H9 (cell line): ENCODE results near the gene HMGXB4. TPM values are rescaled to one million over a fixed set of nuclear protein-coding genes. Genes with fewer than 3 reads are reported as not detected.

Source experiments
- DNase-seq: peaks from one replicate; pipeline ENCODE4 v3.0.0-alpha.2; 2017
- H2AFZ ChIP-seq: one replicate; pipeline ENCODE4 v1.6.1; 2013; ENCODE audit warnings: mild to moderate bottlenecking, low read length, control low read depth, moderate library complexity
- H2AK5ac ChIP-seq: 2 replicates; pipeline ENCODE4 v1.6.1; 2013; ENCODE audit warnings: low read length, control low read depth, mixed read lengths; ENCODE audit not compliant: insufficient read length
- H2BK120ac ChIP-seq: one replicate; pipeline ENCODE4 v1.6.1; 2013; ENCODE audit warnings: low read depth, mild to moderate bottlenecking, low read length, control low read depth, inconsistent platforms; ENCODE audit not compliant: poor library complexity, severe bottlenecking
- H2BK12ac ChIP-seq: 2 replicates; pipeline ENCODE4 v1.6.1; 2013; ENCODE audit warnings: low read length, control low read depth, mixed read lengths, low read depth; ENCODE audit not compliant: insufficient read length
- H2BK15ac ChIP-seq: 2 replicates; pipeline ENCODE4 v1.6.1; 2013; ENCODE audit warnings: low read depth, low read length, control low read depth
- H2BK20ac ChIP-seq: one replicate; pipeline ENCODE4 v1.6.1; 2013; ENCODE audit warnings: low read depth, mild to moderate bottlenecking, low read length, control low read depth, inconsistent platforms; ENCODE audit not compliant: poor library complexity, severe bottlenecking
- H2BK5ac ChIP-seq: 2 replicates; pipeline ENCODE4 v1.6.1; 2013; ENCODE audit warnings: low read length, control low read depth, mixed read lengths; ENCODE audit not compliant: insufficient read length
- H3K14ac ChIP-seq: 2 replicates; pipeline ENCODE4 v1.6.1; 2013; ENCODE audit warnings: low read length, control low read depth; ENCODE audit not compliant: insufficient read depth
- H3K18ac ChIP-seq: 2 replicates; pipeline ENCODE4 v1.6.1; 2013; ENCODE audit warnings: low read depth, mild to moderate bottlenecking, mixed read lengths, low read length, control low read depth; ENCODE audit not compliant: insufficient read length
- H3K23ac ChIP-seq: 2 replicates; pipeline ENCODE4 v1.6.1; 2013; ENCODE audit warnings: low read length, control low read depth, mixed read lengths, low read depth; ENCODE audit not compliant: insufficient read length
- H3K23me2 ChIP-seq: 2 replicates; pipeline ENCODE4 v1.6.1; 2013; ENCODE audit warnings: low read depth, mild to moderate bottlenecking, mixed read lengths, low read length, control low read depth; ENCODE audit not compliant: insufficient read length, poor library complexity, severe bottlenecking
- H3K27ac ChIP-seq: 2 replicates; pipeline ENCODE4 v1.5.1; 2013; ENCODE audit warnings: low read length, control low read depth, mixed read lengths, low read depth; ENCODE audit not compliant: insufficient read length
- H3K27me3 ChIP-seq: 2 replicates; pipeline ENCODE4 v1.6.1; 2013; ENCODE audit warnings: low read length, control low read depth, inconsistent platforms; ENCODE audit not compliant: insufficient read depth
- H3K4ac ChIP-seq: 2 replicates; pipeline ENCODE4 v1.6.1; 2013; ENCODE audit warnings: low read depth, mild to moderate bottlenecking, control low read depth, inconsistent platforms, low read length, moderate library complexity
- H3K4me1 ChIP-seq: 2 replicates; pipeline ENCODE4 v1.6.1; 2013; ENCODE audit warnings: low read length, control low read depth, inconsistent platforms; ENCODE audit not compliant: insufficient read depth
- H3K4me2 ChIP-seq: 2 replicates; pipeline ENCODE4 v1.6.1; 2013; ENCODE audit warnings: low read length, control low read depth, mixed read lengths; ENCODE audit not compliant: insufficient read length, insufficient read depth
- H3K56ac ChIP-seq: 2 replicates; pipeline ENCODE4 v1.6.1; 2013; ENCODE audit warnings: low read depth, mild to moderate bottlenecking, mixed read lengths, low read length, control low read depth; ENCODE audit not compliant: insufficient read length
- H3K79me1 ChIP-seq: 2 replicates; pipeline ENCODE4 v1.6.1; 2013; ENCODE audit warnings: low read depth, mild to moderate bottlenecking, moderate library complexity, low read length, control low read depth, inconsistent platforms; ENCODE audit not compliant: insufficient read depth, poor library complexity, severe bottlenecking
- H3K79me2 ChIP-seq: 2 replicates; pipeline ENCODE4 v1.6.1; 2013; ENCODE audit warnings: low read length, control low read depth, inconsistent platforms; ENCODE audit not compliant: insufficient read depth
- H3K9ac ChIP-seq: 2 replicates; pipeline ENCODE4 v1.6.1; 2013; ENCODE audit warnings: low read length, control low read depth, mixed read lengths; ENCODE audit not compliant: insufficient read length; ENCODE audit errors: extremely low read depth
- H3K9me3 ChIP-seq: one replicate; pipeline ENCODE4 v1.6.1; 2013; ENCODE audit warnings: low read depth, low read length, inconsistent platforms; ENCODE audit not compliant: control insufficient read depth
- H3T11ph ChIP-seq: one replicate; pipeline ENCODE4 v1.6.1; 2013; ENCODE audit warnings: mild to moderate bottlenecking, low read length, control low read depth, inconsistent platforms
- H4K20me1 ChIP-seq: one replicate; pipeline ENCODE4 v1.6.1; 2013; ENCODE audit not compliant: control insufficient read depth, insufficient read length, insufficient read depth
- H4K5ac ChIP-seq: 2 replicates; pipeline ENCODE4 v1.6.1; 2013; ENCODE audit warnings: low read depth, mild to moderate bottlenecking, mixed read lengths, low read length, control low read depth; ENCODE audit not compliant: insufficient read length
- H4K8ac ChIP-seq: replicated peaks from 2 replicates; pipeline ENCODE4 v1.6.1; 2013; ENCODE audit warnings: low read length, control low read depth, mixed read lengths, low read depth; ENCODE audit not compliant: insufficient read length
- H4K91ac ChIP-seq: 2 replicates; pipeline ENCODE4 v1.6.1; 2013; ENCODE audit warnings: low read depth, mild to moderate bottlenecking, moderate library complexity, mixed read lengths, low read length, control low read depth; ENCODE audit not compliant: insufficient read length
- H3K27ac Mint-ChIP-seq, 3 experiments: 2 replicates in 2 of 3; 3 replicates in 1 of 3; pipeline ENCODE4 v1.8.0; 2020 to 2021; ENCODE audit warnings: mixed read lengths in 3 of 3, mild to moderate bottlenecking in 1 of 3, moderate library complexity in 1 of 3
- H3K27me3 Mint-ChIP-seq: 2 replicates; pipeline ENCODE4 v1.8.0; 2021; ENCODE audit warnings: low read depth, mild to moderate bottlenecking, moderate library complexity, mixed read lengths
- H3K36me3 Mint-ChIP-seq, 3 experiments: 2 replicates in 2 of 3; 3 replicates in 1 of 3; pipeline ENCODE4 v1.8.0; 2020 to 2021; ENCODE audit warnings: low read depth in 3 of 3, mixed read lengths in 3 of 3; ENCODE audit not compliant: insufficient read depth in 1 of 3
- H3K4me1 Mint-ChIP-seq, 2 experiments: 2 replicates each; pipeline ENCODE4 v1.8.0; 2020; ENCODE audit warnings: mixed read lengths in 2 of 2
- H3K4me3 Mint-ChIP-seq, 2 experiments: 2 replicates in 1 of 2; 3 replicates in 1 of 2; pipeline ENCODE4 v1.8.0; 2020 to 2021; ENCODE audit warnings: mild to moderate bottlenecking in 2 of 2, mixed read lengths in 2 of 2, moderate library complexity in 1 of 2
- H3K9me3 Mint-ChIP-seq, 2 experiments: 2 replicates in 1 of 2; 3 replicates in 1 of 2; pipeline ENCODE4 v1.8.0; 2020; ENCODE audit warnings: mild to moderate bottlenecking in 2 of 2, mixed read lengths in 2 of 2, moderate library complexity in 1 of 2
- CTCF ChIP-seq: fragments of 200-600 bp; sonication (generic); conservative IDR thresholded peaks from 3 replicates; pipeline ENCODE4 v1.8.0; 2021; ENCODE audit warnings: antibody characterized with exemption, mild to moderate bottlenecking
- WGBS: extraction: QIAGEN DNeasy Blood & Tissue Kit; methylation state at CpG from one replicate; pipeline ENCODE4 v1.1.7; 2013; ENCODE audit warnings: missing lambda C conversion rate, low lambda C conversion rate, mixed read lengths; ENCODE audit not compliant: insufficient read length; ENCODE audit errors: extremely low coverage; 5-methylcytosine and 5-hydroxymethylcytosine counted together
- total RNA-seq: library from RNA; stranded (reverse); gene quantifications from 2 replicates; pipeline ENCODE4 v1.2.1, GENCODE V29; 2021

HMGXB4 gene
- total RNA-seq, 1 experiment from 2014 or later, result 33.5 TPM

- no peak overlapping the region for H2BK20ac ChIP-seq
- H3K79me1 ChIP-seq, result no peaks in the 10 kb centered on the region
- H3K9ac ChIP-seq, result no peak overlapping the region
- H3K4ac ChIP-seq, result no peak overlapping the region
- H4K91ac ChIP-seq, result no peak overlapping the region
- no peak overlapping the region for H3K27ac ChIP-seq
- H3K27ac Mint-ChIP-seq, result no peak overlapping the region
- no peak overlapping the region for H3T11ph ChIP-seq
- H2BK120ac ChIP-seq, result no peak overlapping the region
- H2AFZ ChIP-seq, result no peak overlapping the region
- no peak overlapping the region for H2BK5ac ChIP-seq
- no peaks in the 10 kb centered on the region for H3K23me2 ChIP-seq
- no peak overlapping the region for H3K56ac ChIP-seq
- no peak overlapping the region for H3K18ac ChIP-seq
- no peak overlapping the region for H4K8ac ChIP-seq
- no peak for TF ChIP-seq CTCF
- H4K5ac ChIP-seq, result no peak overlapping the region
- H3K27me3 Mint-ChIP-seq, result no peaks in the 10 kb centered on the region
- H3K9me3 Mint-ChIP-seq, result no peaks in the 10 kb centered on the region
- no peak overlapping the region for H3K23ac ChIP-seq
- peaks cover 2 to 26% (median 17%) of the 10 kb centered on the region in 3 experiments; a peak in 6 of 7 replicates for H3K36me3 Mint-ChIP-seq
- H2BK12ac ChIP-seq, result no peak overlapping the region
- H2AK5ac ChIP-seq, result no peak overlapping the region
- H3K4me3 Mint-ChIP-seq, result no peak overlapping the region
- peaks cover 0 to 2% of the 10 kb centered on the region in 2 experiments; a peak in 2 of 4 replicates for H3K4me1 Mint-ChIP-seq
- no CpG with 5 or more reads among the region's 18 CpGs for WGBS
- H3K4me2 ChIP-seq, result no peak overlapping the region
- no peaks in the 10 kb centered on the region for H3K9me3 ChIP-seq
- no peaks in the 10 kb centered on the region for H3K79me2 ChIP-seq
- H3K14ac ChIP-seq, result no peak overlapping the region; the same call in 1 of the 2 replicates
- H3K4me1 ChIP-seq, result no peaks in the 10 kb centered on the region
- H3K27me3 ChIP-seq, result no peaks in the 10 kb centered on the region
- DNase-seq, result no peak
- no peak overlapping the region for H2BK15ac ChIP-seq
- no peaks in the 10 kb centered on the region for H4K20me1 ChIP-seq
Observed at GRCh38 chr22:35319244-35319985, 62.1 kb downstream of the HMGXB4 start.
